GM18951 (cell line): Measurements from ENCODE around the gene ATP12A.

Experiments used
- POLR2A ChIP-seq: IDR thresholded peaks from 4 replicates; pipeline ENCODE4 v1.6.1; 2011; ENCODE audit warnings: mild to moderate bottlenecking; ENCODE audit not compliant: insufficient read length, insufficient read depth; ENCODE audit errors: extremely low read depth
- in situ Hi-C: fragments of 300-500 bp; cut with MboI; formaldehyde crosslinking; loops from one replicate; pipeline ENCODE4 v1.12.0; 2022; ENCODE audit warnings: low sequenced_read_pairs, mixed read lengths, inconsistent platforms; ENCODE audit not compliant: unreplicated experiment

The ATP12A gene

DNA sequence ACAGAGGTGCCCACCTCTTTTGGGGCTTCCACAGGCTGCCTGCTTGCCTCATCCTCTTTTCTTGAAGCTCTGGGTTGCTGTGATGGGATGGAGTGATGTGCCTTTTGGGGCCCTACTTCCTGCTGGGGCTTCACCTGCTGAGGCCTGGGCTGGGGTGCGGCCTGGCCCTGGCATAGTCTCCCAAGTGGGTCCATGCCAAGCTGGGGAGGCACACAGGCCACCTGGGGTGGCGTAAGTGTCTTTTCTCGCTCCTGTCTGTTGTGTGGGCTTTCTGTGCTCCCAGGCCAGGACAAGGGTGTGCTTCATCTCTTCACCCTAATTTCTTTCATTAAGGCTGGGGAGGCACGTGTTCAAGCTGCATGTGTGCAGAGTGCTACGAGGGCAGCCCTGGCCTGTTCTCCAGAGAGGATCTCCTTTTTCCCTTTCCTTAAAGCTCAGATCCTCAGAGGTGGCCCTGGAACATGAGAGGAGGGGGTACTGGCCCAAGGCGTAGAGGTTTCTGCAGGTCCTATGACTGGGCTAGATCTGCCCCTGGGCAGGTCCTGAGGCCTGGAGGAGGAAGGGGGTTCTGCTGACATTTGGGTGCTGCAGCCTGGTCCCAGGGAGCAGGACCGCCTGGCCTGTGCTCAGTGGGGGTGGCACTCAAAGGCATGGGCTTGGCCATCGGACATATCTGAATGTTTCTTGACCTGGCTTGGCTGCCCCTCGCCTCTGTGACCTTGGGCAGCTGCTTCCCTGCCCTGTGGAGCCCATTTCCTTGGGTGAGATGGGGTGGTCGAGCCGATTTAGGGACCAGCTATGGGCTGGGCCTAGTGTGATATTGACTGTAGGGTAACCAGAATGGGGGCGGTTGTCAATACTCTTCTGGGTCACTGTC, 60.0 kb downstream of the ATP12A start:
- in situ Hi-C loops, result loop anchor here (25.0 kb wide), 1 partner anchor 247 kb away; no protein-coding TSS in a partner anchor
- TF ChIP-seq POLR2A, result no peak

DNA sequence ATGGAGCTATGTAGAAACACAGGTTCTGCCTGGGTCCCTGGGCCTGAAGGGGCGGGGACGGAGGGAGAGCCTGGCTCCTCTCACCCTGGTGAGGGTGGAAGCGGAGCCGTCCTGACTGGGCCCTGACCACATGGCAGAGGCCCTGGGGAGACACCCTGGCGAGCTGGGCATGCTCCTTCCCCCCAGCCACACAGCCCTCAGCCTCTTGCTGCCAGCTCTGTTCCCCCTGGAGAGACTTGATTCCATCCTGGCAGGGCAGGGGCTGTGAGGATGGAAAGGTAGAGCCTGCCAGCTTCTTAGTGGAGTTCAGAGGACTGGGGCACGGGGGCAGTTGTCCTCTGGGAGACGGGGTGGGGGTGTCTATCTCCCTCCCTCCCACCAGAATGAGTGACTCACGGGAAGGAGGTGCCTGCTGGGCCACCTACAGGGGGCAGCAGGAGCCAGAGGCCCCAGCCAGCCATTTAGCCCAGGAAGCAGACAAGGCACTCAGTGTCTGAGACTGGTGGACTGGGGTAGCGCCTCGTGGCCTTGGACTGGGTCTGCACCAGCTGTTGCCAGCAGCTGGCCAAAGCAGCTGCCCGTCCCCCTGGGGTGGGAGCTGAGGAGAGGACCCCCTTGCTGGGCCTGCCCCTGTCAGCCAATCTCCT, 60.9 kb downstream of the ATP12A start:
- in situ Hi-C loops, result loop anchor here (25.0 kb wide), 1 partner anchor 246 kb away; no protein-coding TSS in a partner anchor
- no peak for TF ChIP-seq POLR2A

- TF ChIP-seq POLR2A, result no peak
- in situ Hi-C loops, result loop anchor here (25.0 kb wide), 1 partner anchor 246 kb away; no protein-coding TSS in a partner anchor
Observed at GRCh38 chr13:24741791-24742190, 61.6 kb downstream of the ATP12A start.

DNA sequence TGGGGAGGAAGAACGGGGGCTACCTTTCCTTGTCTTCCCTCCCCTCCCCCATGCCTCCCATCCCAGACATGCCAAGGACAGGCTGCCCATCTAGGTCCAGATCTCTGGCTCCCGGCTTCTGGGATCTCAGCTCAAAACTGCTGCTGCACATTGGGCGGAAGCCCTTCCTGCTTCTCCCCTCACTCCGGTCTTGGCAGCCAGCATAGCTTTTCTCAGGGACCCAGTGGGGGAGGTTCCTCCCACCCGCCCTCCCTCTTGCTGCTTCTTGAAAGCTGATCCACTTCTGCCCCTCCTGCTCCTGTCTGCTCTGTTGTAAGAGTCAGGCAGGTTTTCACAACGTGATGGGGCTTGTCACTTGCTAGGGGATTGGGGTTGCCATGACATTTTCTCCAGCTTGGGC, 62.1 kb downstream of the ATP12A start:
- no peak for TF ChIP-seq POLR2A
- in situ Hi-C loops, result loop anchor here (25.0 kb wide), 1 partner anchor 245 kb away; no protein-coding TSS in a partner anchor

DNA sequence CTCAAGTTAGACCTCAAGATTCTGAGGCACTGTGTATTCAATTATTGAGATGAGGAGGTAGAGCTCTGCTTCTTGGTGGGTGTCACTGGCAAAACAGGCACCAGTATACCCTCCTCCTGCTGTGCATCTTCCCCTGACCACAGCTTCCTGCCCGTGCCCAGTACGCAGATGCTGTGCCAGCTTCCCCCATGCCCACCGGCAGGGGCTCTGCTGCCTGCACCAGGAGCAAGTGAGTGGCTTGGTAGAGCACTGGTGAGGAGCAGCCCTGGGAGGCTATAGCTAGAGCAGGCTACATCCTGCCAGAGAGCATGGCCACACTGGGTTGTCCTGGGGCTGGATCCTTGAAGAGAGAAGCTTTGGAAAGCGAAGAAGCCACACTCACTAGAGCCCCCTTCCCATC, 62.8 kb downstream of the ATP12A start:
- in situ Hi-C loops, result loop anchor here (25.0 kb wide), 1 partner anchor 244 kb away; no protein-coding TSS in a partner anchor
- no peak for TF ChIP-seq POLR2A

- in situ Hi-C loops, result loop anchor here (25.0 kb wide), 1 partner anchor 243 kb away; no protein-coding TSS in a partner anchor
- TF ChIP-seq POLR2A, result no peak
Observed at GRCh38 chr13:24744247-24744646, 64.0 kb downstream of the ATP12A start.

DNA sequence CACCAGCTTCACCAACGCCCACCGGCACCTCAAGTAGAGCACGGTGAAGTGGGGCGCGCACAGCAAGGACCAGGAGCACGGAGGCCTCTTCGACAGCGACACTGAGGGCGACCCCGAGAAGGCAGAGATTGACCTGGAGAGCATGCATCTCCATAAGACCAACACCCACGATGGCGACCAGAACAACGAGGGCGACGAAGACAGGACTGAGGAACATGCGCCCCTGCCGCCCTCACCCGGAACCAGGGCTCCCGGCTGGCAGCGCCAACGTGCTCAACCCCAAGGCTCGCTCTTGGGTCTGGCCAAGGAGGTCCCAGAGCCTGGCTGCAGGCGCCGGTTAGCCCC, 65.3 kb downstream of the ATP12A start:
- no peak for TF ChIP-seq POLR2A
- in situ Hi-C loops, result loop anchor here (25.0 kb wide), 1 partner anchor 242 kb away; no protein-coding TSS in a partner anchor

DNA sequence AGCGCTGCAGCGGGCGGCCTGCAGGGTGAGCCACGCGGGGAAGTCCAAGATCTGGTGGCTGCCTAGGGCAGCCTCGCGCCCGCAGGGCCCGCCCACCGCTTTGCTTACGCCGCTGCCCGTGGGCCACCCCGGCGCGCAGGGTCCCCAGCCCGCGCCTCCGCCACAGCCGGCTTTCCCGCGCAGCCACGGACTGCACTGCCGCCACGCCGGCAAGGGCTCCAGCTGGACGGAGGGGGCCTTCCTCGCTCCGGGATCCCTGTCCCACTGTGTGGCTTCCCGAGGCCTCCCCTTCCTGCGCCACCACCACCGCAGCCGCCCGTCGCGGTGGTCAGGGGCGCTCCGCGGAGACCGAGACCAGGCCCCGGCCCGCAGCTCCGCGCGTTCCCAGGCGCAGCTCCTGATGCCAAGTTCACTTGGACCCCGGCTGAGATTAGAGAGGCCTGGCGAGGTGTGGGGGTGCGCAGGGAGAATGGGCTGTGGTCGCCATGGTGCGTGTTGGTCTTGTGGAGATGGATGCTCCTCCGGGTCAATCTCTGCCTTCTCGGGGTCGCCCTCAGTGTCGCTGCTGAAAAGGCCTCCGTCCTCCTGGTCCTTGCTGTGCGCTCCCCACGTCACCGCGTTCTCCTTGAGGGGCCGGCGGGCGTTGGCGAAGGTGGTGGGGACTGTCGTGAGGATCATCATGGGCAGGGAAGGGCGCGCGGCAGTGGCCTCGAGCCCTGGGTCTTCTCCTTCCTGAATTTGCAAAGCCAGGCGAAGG, 65.8 kb downstream of the ATP12A start:
- in situ Hi-C loops, result loop anchor here (25.0 kb wide), 1 partner anchor 241 kb away; no protein-coding TSS in a partner anchor
- no peak for TF ChIP-seq POLR2A

DNA sequence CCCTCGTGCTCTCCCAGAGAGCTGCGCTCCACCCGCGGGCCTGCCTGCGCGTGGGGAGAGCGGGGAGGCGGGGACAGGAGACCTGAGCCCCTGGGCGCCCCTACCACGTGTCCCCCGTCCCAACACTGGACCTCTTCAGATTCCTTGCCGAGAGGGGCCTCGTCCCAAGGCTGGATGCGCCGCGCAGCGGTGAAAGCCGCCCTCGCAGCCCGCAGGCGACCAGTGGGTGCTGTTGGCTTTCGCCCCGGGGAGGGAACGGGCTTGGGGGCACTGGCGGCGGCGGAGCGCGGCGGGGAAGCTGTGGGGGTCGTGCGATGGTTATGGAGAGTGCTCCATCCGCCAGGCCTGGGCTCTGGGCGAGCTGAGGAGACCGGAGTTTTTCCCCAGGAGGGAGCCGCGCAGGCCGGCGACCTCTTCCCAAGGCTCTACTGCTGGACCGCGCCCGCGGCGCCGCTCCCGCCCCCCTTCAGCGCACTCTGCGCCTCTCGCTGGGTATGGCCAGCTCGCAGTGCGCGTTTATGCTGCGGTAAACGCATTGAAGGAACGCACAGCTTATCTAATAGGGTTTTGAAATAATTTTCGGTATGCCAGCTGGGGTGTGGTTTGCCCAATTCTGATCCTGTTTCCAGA, 66.5 kb downstream of the ATP12A start:
- in situ Hi-C loops, result loop anchor here (25.0 kb wide), 1 partner anchor 241 kb away; no protein-coding TSS in a partner anchor
- no peak for TF ChIP-seq POLR2A

DNA sequence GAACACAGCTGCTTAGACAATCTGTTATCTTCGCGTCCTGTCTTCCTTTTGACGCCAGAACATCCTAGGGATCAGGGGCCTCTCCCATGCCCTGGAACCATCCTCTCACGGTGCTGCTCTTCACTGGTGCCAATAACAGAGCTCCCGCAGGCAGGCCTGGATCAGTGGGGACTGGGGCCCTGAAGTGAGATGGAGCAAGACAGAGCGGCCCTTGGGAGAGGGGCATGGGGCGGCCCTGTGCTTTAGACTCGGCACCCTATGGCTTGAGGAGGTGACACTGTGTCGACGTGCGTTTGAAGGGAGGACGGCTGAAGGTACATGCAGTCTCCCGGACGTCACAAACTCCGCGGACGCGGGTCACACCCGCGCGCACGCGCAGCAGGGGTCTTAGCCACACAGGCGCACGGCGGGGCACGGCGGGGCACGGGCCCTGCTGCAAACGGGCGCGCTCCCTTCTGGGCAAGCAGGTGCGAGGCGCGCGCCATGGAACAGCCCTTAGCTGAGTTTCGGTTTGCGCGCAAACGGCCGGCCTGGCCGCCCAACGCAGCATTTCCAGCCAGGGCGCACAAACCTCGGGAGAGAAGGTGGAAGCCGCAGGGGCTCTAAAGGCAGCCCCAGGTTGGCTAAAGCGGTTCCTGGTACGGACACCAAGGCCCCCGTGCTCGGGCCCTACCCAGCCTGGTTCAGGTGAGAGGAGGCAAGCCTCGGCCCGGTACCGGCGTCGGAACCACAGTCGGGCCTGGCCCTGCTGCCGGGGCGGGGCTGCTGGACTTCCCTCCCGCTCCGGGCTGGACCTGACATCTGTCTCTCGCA, 67.2 kb downstream of the ATP12A start:
- no peak for TF ChIP-seq POLR2A
- in situ Hi-C loops, result loop anchor here (25.0 kb wide), 1 partner anchor 240 kb away; no protein-coding TSS in a partner anchor

DNA sequence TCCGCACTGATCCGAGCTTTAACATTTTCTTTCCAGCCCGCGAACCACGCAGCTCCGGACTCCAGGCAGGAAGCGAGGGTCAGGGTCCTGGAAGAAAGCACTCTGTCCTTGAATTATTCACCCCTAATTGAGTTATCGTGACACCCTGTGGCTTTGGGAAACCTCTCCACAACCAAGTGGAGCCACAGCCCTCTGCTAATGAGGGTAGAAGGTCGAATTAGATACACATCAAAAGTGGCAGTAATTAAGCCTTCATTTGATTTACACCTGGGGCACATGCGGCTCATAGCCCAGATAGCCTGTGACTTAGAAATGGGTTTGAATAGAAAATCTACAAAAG, 67.8 kb downstream of the ATP12A start:
- in situ Hi-C loops, result loop anchor here (25.0 kb wide), 1 partner anchor 239 kb away; no protein-coding TSS in a partner anchor
- TF ChIP-seq POLR2A, result no peak

GRCh38 chr13:24759197-24759596, 79.0 kb downstream of the ATP12A start:
- TF ChIP-seq POLR2A, result no peak
- in situ Hi-C loops, result no loop called here
